Activated T-helper 1 cell treated with anti-CD3 and anti-CD28 coated beads, Interleukin-12 subunit alpha, Interleukin-12 subunit beta, Interleukin-2, Interleukin-4 antibody, amounts not matched to agents 30 ng/mL and 10 ng/mL and 1 ng/mL, durations not matched to agents 14 hours and 24 hours and 36 hours (primary cell): ENCODE data around the gene PELI2. TPM values are rescaled to one million over a fixed set of nuclear protein-coding genes. Genes with fewer than 3 reads are reported as not detected.
A peak's percentile ranks its signal among the peaks of the same experiment; 100 is the strongest.

Experiments
- DNase-seq: peaks from one replicate; pipeline ENCODE4 v3.0.0; 2021; ENCODE audit warnings: low spot score
- H3K27ac Mint-ChIP-seq: one replicate; pipeline ENCODE4 v1.8.0; 2021; ENCODE audit warnings: mild to moderate bottlenecking, mixed read lengths
- H3K27me3 Mint-ChIP-seq: one replicate; pipeline ENCODE4 v1.8.0; 2022; ENCODE audit warnings: mild to moderate bottlenecking, moderate library complexity, mixed read lengths; ENCODE audit not compliant: insufficient read depth
- H3K36me3 Mint-ChIP-seq: one replicate; pipeline ENCODE4 v1.8.0; 2021; ENCODE audit warnings: low read depth, mixed read lengths
- H3K4me1 Mint-ChIP-seq: one replicate; pipeline ENCODE4 v1.8.0; 2021; ENCODE audit warnings: low read depth, mixed read lengths
- H3K4me3 Mint-ChIP-seq: one replicate; pipeline ENCODE4 v1.8.0; 2021; ENCODE audit warnings: mild to moderate bottlenecking, moderate library complexity, mixed read lengths
- H3K9me3 Mint-ChIP-seq: one replicate; pipeline ENCODE4 v1.8.0; 2021; ENCODE audit warnings: mixed read lengths
- intact Hi-C: fragments of 100-400 bp; cut with micrococcal nuclease; formaldehyde crosslinking; loops from one replicate; pipeline ENCODE4 v1.15.1; 2024
- total RNA-seq: library from RNA; stranded (reverse); gene quantifications from 2 replicates; pipeline ENCODE4 v1.2.3, GENCODE V29; 2022

Gene PELI2
- total RNA-seq, 1 donor from 2014 or later = 4.5 TPM

DNA sequence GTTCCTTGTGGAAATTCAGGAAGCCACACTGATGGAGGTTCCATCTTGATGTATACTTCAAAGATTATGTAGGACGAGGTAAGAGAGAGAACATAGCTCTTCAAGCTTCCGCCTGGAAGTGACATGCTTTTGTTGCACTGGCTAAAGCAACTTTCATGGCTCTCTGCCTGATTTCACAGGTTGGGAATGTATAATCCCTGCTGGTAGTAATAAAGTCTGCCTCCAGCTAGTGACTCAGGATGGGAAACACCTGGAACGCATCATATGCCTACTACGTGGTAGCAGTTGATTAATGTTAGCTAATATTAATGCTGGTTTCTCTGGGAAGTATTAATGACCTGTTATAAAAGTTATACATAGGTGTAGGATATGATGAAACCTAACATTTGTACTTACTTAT lies 71.1 kb downstream of the PELI2 start:
- peaks cover 4% of the 10 kb centered on the region for H3K4me1 Mint-ChIP-seq
- H3K27me3 Mint-ChIP-seq = no peaks in the 10 kb centered on the region
- no peak overlapping the region for H3K4me3 Mint-ChIP-seq
- H3K36me3 Mint-ChIP-seq = peaks cover 2% of the 10 kb centered on the region
- H3K9me3 Mint-ChIP-seq = peaks cover 3% of the 10 kb centered on the region
- H3K27ac Mint-ChIP-seq = no peak overlapping the region
- intact Hi-C loops = no loop called here
- DNase-seq = no peak

DNA sequence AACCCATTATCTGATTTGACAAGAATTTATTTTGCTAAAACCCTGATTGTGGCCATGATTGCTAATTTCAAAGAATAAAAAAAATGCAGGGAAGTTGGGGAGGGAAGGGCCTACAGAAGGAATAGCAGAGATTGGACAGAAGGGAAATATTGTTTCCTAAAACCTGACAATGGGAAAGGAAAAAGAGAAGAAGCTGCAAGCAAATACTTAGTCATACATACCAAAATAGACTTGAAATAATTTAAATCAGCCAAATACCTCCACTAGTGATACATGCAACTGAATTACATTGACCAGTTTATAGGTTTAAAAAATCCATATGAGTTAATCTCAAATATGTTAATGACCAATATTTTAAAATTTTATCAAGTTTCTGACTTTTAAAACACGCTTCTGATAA lies 75.1 kb downstream of the PELI2 start:
- H3K36me3 Mint-ChIP-seq = peaks cover 2% of the 10 kb centered on the region
- peaks cover 22% of the 10 kb centered on the region for H3K4me1 Mint-ChIP-seq
- no peak for DNase-seq
- no peak overlapping the region for H3K27ac Mint-ChIP-seq
- H3K4me3 Mint-ChIP-seq = no peak overlapping the region
- peaks cover 3% of the 10 kb centered on the region for H3K9me3 Mint-ChIP-seq
- intact Hi-C loops = no loop called here
- no peaks in the 10 kb centered on the region for H3K27me3 Mint-ChIP-seq

DNA sequence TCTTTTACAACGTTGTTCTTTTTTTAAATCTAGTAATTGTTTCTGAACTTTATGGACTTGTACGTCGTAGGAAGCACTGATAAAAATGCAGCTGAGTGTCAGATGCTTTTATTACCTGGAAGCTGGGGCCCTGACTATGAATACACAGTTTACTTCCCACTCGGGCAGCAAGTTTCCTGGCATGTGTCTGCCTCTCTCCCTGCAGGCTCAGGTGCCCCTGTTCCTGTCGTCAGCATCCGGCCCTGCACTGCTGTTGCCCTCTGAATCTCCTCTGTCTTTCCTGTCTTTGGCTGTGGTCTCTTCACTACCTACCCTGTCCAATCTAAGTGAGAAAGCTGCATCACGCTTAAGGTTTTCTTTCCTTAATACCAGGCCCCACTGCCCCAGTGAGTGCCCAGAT lies 75.8 kb downstream of the PELI2 start:
- H3K9me3 Mint-ChIP-seq = peaks cover 3% of the 10 kb centered on the region
- DNase-seq = no peak
- no peak overlapping the region for H3K4me3 Mint-ChIP-seq
- peak overlapping the region; percentile 55 for H3K27ac Mint-ChIP-seq
- intact Hi-C loops = loop anchor here (2.0 kb wide), 1 partner anchor 21 kb away; no protein-coding TSS in a partner anchor
- peaks cover 2% of the 10 kb centered on the region for H3K36me3 Mint-ChIP-seq
- H3K4me1 Mint-ChIP-seq = peaks cover 22% of the 10 kb centered on the region
- H3K27me3 Mint-ChIP-seq = no peaks in the 10 kb centered on the region

DNA sequence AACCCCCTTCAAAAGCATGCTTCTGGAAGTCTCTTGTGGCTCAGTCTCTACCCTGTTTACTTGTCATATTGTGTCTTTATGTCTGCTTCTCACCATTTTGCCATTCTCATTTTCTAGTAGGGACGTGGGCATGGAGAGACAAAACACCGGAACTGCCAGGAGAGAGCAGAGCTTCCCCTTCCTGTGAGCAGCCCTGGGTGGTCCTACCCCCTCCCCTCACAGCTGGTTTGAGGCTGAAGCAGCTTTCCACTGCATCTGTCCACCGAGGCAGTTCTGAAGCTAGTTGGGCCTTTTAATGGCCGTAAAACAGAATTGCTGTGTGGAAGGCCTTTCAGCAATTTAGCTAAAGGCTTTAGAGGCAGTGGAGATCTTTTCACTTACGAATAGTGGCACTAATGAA lies 77.0 kb downstream of the PELI2 start:
- no peak for DNase-seq
- Mint-ChIP-seq H3K36me3 (peaks cover 2% of the 10 kb centered on the region), H3K27ac (no peak overlapping the region), H3K27me3 (no peaks in the 10 kb centered on the region), H3K4me1 (peaks cover 22% of the 10 kb centered on the region), H3K4me3 (no peak overlapping the region), H3K9me3 (peaks cover 3% of the 10 kb centered on the region)
- intact Hi-C loops = loop anchor here (2.0 to 5.0 kb wide), 2 partner anchors 22 to 38 kb away; no protein-coding TSS in a partner anchor

DNA sequence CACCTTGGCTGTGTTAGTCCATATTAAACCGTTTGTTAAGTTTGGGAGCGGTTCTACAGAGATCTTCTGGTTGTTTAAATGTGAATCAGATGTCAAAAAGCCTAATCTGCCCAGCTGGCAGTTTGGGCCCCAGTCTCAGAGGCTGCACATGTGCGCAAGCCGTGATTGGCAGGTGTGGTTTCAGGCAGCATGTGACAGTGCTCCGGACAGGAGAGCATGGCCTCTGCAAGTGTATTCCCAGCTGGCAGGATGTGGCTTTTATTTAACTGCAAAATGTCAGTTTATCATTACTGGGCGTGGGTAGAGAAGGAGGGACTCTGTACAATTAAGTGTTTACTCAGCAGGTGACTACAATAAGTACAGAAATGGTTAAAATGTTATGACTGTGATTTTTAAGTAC lies 77.5 kb downstream of the PELI2 start:
- H3K9me3 Mint-ChIP-seq = no peaks in the 10 kb centered on the region
- DNase-seq = no peak
- H3K4me1 Mint-ChIP-seq = peaks cover 22% of the 10 kb centered on the region
- intact Hi-C loops = loop anchor here (2.0 to 5.0 kb wide), 2 partner anchors 23 to 38 kb away; no protein-coding TSS in a partner anchor
- no peaks in the 10 kb centered on the region for H3K27me3 Mint-ChIP-seq
- H3K27ac Mint-ChIP-seq = peak overlapping the region; percentile 83
- H3K36me3 Mint-ChIP-seq = peaks cover 2% of the 10 kb centered on the region
- peak overlapping the region; percentile 68 for H3K4me3 Mint-ChIP-seq

DNA sequence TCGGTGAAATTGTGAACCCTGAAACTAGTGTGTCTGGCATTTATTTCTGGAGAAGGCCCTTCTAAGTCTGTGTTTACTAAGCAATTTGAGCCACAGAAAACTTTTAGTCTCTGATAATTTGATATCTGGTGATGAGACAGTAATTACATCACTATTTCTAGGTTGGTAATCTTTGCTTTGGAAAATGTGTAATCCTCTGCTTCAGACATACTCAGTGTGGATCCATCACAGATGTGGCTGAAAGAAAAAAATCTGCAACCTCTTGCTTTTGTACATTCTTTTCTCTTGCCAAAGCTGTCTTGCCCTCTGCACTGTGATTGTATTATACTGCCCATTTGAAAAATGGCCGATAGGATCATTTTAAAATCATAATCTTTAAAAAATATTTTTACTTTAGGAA lies 78.1 kb downstream of the PELI2 start:
- no peaks in the 10 kb centered on the region for H3K27me3 Mint-ChIP-seq
- no peaks in the 10 kb centered on the region for H3K9me3 Mint-ChIP-seq
- intact Hi-C loops = loop anchor here (5.0 kb wide), 1 partner anchor 39 kb away; no protein-coding TSS in a partner anchor
- peaks cover 22% of the 10 kb centered on the region for H3K4me1 Mint-ChIP-seq
- H3K27ac Mint-ChIP-seq = no peak overlapping the region
- peaks cover 2% of the 10 kb centered on the region for H3K36me3 Mint-ChIP-seq
- H3K4me3 Mint-ChIP-seq = no peak overlapping the region
- no peak for DNase-seq

DNA sequence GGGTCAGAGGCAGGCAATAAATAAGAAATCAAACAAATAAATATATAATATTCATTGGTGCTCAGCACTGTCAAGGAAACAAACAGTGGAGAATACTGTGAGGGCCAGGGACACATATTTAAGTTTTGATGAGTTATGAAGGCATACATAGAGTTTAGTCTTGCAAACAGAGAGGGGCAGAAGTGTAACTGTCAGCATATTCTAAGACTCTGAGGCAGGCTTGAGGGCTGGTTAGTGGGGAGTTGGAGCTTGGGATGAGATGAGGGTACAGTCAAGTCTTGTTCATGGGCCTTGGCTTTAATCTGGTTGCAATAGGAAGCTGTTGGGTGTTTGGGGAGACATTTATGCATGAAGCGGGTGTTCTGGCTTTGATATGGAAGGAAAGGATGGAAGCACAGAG lies 78.9 kb downstream of the PELI2 start:
- no peak for DNase-seq
- Mint-ChIP-seq H3K9me3 (no peaks in the 10 kb centered on the region), H3K36me3 (peaks cover 2% of the 10 kb centered on the region), H3K4me1 (peaks cover 27% of the 10 kb centered on the region), H3K4me3 (no peak overlapping the region), H3K27me3 (no peaks in the 10 kb centered on the region), H3K27ac (no peak overlapping the region)
- intact Hi-C loops = loop anchor here (5.0 kb wide), 1 partner anchor 40 kb away; no protein-coding TSS in a partner anchor

DNA sequence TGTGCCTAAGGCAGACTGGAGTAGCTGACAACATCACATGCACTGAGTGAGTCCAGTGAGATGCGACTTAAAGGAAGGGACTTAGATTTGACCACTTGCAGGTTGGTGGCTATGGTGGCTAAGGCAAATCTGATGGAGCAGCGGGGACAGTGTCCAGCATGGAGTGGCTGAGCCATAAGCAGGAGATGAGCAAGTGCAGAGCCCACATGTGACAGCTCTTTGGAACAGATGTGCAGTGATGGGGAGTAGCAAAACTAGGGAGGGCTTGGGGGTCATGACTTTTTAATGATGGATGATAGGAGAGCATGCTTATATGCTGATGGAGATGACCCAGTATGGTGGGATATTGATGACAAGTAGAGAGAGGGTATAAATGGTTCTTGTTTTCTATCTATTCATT lies 80.2 kb downstream of the PELI2 start:
- peaks cover 32% of the 10 kb centered on the region for H3K4me1 Mint-ChIP-seq
- no peaks in the 10 kb centered on the region for H3K9me3 Mint-ChIP-seq
- no peaks in the 10 kb centered on the region for H3K27me3 Mint-ChIP-seq
- H3K27ac Mint-ChIP-seq = no peak overlapping the region
- no peak overlapping the region for H3K4me3 Mint-ChIP-seq
- no peak for DNase-seq
- H3K36me3 Mint-ChIP-seq = peaks cover 2% of the 10 kb centered on the region
- intact Hi-C loops = loop anchor here (5.0 kb wide), 1 partner anchor 41 kb away; no protein-coding TSS in a partner anchor

DNA sequence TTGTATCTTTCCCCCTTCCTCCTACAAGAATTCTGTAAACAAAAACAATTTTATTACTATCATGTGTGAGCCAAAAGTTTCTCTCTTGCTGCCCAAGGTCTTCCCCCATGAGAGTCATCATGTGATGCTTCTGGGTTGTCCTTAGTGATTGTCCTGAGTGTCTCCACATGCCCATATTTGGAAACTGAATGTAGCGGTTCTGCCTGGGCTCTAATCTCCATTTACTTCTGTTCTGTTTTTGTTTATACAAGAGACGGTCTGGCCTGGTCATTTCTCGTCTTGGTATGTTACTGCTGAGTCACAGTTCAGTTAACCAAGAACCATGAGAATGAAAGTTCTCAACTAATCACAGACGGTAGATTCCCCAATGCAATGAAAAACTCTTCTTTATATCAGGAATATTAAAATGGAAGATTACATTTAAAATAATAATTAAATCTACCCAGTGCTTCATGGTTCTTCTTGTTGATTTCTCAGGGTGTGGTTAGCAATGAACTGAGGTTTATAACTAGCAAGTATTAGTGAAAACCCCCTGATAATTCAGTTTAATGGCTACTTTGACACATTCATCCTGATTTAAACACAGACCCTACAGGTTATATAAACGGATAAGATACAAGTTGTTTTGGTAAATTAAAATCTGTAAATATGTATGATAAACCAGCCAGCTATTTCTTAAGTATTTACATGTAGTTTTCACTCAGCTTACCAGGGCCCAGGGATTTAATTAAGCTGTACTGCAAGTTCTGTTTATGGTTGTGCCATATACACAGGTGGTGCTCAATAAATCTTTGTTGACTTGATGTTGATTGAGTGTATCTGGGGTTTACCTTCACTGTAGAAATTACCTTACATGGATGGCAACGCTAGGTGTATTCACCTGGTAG lies 81.1 kb downstream of the PELI2 start:
- Mint-ChIP-seq H3K9me3 (no peaks in the 10 kb centered on the region), H3K27me3 (no peaks in the 10 kb centered on the region), H3K36me3 (no peaks in the 10 kb centered on the region), H3K4me3 (no peak overlapping the region), H3K4me1 (peaks cover 27% of the 10 kb centered on the region), H3K27ac (no peak overlapping the region)
- intact Hi-C loops = loop anchor here (5.0 kb wide), 1 partner anchor 42 kb away; no protein-coding TSS in a partner anchor
- no peak for DNase-seq

DNA sequence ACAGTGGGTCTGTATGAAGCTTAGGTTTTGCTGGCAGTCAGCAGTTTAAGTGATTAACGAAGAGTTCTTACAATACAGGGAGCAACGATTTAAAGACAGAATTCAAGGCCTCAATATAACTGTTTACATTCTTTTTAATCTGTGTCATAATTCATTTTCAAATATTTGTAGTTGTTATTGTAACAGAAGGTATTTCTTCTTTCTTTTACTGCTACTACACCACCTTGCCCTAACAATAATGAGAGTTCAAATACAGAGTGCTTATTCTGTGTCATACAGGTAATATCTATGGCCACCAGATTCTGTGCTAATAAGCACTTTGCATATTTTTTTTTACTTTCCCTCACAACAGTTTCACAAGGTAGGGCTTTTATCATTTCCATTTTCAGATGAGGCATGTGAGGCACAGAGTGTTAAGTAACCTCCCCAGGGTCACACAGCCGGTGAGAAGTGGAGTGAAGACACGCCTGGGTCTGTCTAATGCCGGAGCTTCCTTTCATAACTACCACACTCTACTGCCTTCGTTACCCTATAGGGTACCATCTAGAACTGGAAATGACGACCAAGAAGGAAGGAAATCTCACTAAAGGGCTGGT lies 81.9 kb downstream of the PELI2 start:
- H3K27ac Mint-ChIP-seq = no peak overlapping the region
- no peak overlapping the region for H3K4me3 Mint-ChIP-seq
- no peak for DNase-seq
- no peaks in the 10 kb centered on the region for H3K36me3 Mint-ChIP-seq
- H3K9me3 Mint-ChIP-seq = no peaks in the 10 kb centered on the region
- intact Hi-C loops = loop anchor here (5.0 kb wide), 1 partner anchor 43 kb away; no protein-coding TSS in a partner anchor
- peaks cover 20% of the 10 kb centered on the region for H3K4me1 Mint-ChIP-seq
- H3K27me3 Mint-ChIP-seq = no peaks in the 10 kb centered on the region

DNA sequence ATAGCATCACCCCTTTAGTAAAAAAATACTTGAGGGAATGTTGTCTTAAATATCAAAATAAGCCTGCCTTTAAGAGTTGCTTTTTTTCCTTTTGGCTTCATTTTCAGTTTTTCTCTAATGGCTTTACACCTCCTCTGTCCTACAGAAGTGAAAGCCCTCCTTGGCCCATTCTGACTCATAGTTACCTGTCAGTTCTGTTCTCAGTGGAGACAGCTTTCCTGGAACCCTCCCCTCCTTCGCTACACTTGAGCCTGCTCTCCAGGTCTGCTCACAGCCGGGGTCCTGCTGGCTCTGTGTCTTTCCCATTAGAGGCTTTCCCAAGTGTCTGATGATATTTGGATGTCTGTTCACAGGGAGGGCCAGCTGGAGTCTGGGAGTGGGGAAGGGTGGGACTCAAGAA lies 84.0 kb downstream of the PELI2 start:
- H3K27me3 Mint-ChIP-seq = no peaks in the 10 kb centered on the region
- intact Hi-C loops = loop anchor here (2.0 kb wide), 1 partner anchor 83 kb away; the partner anchor contains the start of gene PELI2
- no peak overlapping the region for H3K27ac Mint-ChIP-seq
- no peak for DNase-seq
- H3K36me3 Mint-ChIP-seq = no peaks in the 10 kb centered on the region
- H3K4me3 Mint-ChIP-seq = no peak overlapping the region
- peaks cover 9% of the 10 kb centered on the region for H3K4me1 Mint-ChIP-seq
- no peaks in the 10 kb centered on the region for H3K9me3 Mint-ChIP-seq

DNA sequence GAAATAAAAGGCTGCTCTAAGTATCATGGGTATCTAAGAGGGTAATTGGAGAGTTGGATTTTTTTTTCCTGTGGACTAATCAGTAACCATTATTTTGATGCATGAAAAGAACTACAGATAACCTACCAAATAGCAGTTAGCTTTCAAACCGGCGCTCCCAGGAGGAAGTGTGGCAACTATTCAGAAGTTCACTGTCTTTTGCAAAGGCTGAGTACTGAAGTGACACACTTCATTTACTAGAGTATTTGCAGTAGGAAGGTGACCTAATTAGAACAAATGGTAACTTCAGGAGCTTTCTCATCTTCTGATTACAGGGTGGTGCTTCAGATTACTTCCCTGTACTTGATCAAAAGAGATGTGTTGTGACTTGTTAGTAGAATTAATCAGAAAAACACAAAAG lies 87.7 kb downstream of the PELI2 start:
- H3K36me3 Mint-ChIP-seq = no peaks in the 10 kb centered on the region
- no peak overlapping the region for H3K4me3 Mint-ChIP-seq
- intact Hi-C loops = no loop called here
- no peak for DNase-seq
- no peaks in the 10 kb centered on the region for H3K27me3 Mint-ChIP-seq
- H3K4me1 Mint-ChIP-seq = peaks cover 9% of the 10 kb centered on the region
- no peaks in the 10 kb centered on the region for H3K9me3 Mint-ChIP-seq
- no peak overlapping the region for H3K27ac Mint-ChIP-seq

DNA sequence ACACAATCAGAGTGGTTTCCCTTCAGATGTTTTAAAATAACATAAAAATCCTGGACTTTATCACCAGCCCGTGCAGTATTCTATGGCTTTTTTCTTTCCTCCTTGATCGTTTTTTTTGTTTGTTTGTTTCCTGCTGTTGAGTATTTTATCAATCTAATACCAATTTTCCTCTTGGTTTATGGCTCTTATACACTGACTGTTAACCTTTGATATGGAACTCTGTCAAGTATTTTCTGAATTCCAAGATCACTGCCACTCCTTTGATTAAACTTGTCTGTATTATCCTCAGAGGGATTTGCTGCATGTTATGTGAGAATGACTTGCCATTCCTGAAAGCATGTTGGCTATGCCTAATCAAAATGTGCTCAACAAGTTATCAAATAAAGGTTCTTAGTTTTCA lies 88.4 kb downstream of the PELI2 start:
- no peaks in the 10 kb centered on the region for H3K36me3 Mint-ChIP-seq
- H3K27me3 Mint-ChIP-seq = no peaks in the 10 kb centered on the region
- intact Hi-C loops = no loop called here
- no peak overlapping the region for H3K4me3 Mint-ChIP-seq
- no peak overlapping the region for H3K27ac Mint-ChIP-seq
- no peak for DNase-seq
- no peaks in the 10 kb centered on the region for H3K9me3 Mint-ChIP-seq
- peaks cover 9% of the 10 kb centered on the region for H3K4me1 Mint-ChIP-seq
